LNCAP (cell line): ENCODE results near the gene CLSTN2.

Experiments used
- TF ChIP-seq, protein P1 (sequence below): fragments of 450-650 bp; IDR thresholded peaks from 2 replicates; pipeline ENCODE4 v1.5.1; 2017; ENCODE audit warnings: mild to moderate bottlenecking

CLSTN2 gene

DNA sequence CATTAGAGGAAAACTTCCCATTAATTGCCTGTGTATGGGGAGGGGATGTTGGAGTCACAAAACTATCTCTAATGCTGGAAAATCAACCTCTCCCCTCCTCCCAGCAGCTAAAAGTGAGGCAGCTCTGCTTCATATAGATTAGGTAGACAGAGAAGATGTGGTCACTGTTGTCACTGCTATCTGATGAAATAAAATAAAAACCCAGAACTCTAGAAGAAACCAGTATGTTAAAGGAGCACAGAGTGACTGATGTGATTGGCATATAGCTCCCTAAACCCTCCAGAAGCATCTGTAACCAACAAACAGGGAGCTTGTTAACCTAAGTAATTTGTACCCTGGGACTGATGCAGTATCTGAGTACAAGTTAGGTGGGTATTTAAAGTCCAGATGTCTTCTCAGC lies 531.0 kb downstream of the CLSTN2 start:
- TF ChIP-seq, protein P1, sequence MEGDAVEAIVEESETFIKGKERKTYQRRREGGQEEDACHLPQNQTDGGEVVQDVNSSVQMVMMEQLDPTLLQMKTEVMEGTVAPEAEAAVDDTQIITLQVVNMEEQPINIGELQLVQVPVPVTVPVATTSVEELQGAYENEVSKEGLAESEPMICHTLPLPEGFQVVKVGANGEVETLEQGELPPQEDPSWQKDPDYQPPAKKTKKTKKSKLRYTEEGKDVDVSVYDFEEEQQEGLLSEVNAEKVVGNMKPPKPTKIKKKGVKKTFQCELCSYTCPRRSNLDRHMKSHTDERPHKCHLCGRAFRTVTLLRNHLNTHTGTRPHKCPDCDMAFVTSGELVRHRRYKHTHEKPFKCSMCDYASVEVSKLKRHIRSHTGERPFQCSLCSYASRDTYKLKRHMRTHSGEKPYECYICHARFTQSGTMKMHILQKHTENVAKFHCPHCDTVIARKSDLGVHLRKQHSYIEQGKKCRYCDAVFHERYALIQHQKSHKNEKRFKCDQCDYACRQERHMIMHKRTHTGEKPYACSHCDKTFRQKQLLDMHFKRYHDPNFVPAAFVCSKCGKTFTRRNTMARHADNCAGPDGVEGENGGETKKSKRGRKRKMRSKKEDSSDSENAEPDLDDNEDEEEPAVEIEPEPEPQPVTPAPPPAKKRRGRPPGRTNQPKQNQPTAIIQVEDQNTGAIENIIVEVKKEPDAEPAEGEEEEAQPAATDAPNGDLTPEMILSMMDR: no peak

DNA sequence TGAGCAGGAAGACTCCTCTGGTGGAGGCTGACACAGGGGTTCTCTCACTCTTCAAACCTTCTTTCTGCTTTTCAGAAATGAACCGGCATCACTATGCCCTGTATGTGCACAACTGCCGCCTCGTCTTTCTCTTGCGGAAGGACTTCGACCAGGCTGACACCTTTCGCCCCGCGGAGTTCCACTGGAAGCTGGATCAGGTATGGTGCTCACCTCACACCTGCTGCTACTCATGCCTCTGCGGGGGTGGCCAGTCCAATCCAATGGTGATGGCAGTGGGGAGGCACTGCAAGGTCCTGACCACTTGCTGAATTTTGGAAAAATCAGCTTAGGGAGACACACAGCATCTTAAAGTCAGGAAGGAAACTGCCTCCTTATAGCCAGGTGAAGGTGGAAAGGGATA lies 531.5 kb downstream of the CLSTN2 start:
- TF ChIP-seq, protein P1: no peak

DNA sequence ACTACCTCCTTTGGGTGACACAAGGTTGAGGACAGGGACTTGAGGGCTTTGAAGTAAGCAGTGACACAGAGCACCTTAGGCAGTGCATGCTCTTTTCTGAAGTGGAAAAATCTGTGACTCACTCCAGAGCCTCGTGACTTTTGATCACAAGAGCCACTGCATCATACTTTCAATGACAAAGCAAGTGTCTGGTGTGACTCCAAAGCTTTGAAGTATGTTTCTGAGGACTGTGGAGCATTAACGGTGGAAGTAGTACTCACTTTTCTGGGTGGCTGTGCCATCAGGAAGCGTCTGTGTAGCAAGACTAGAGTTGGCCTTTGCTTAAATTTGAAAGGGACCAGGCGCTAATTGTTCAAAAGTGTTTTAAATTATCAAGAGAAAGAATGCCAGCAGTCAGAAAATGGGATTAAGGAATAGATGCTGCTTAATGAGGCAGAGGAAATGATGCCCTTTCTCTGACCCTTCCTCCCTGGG lies 532.2 kb downstream of the CLSTN2 start:
- TF ChIP-seq, protein P1: no peak

DNA sequence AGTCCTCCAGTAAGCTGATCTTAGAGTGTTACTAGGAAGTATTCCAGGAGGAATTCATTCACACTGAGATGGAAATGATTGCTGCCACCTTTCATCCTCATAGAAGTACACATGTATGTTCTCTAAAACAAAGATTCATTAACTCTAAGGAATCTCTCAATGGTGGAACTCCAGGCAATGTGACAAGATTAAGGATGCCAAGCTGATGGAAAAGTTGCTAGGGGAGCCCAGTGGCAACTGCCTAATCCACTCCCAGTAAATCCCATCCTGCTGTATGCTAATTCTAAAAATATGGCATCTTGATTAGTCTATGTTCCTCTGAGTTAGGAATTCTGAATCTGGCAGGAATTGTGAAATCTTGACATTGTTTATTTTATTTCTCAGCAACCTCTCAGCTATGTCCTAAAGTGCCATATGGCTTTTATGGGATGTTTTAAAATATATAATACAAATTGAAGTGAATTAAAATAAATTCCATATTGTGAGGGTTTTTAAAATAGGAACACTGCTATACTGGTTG lies 532.9 kb downstream of the CLSTN2 start:
- TF ChIP-seq, protein P1: no peak

DNA sequence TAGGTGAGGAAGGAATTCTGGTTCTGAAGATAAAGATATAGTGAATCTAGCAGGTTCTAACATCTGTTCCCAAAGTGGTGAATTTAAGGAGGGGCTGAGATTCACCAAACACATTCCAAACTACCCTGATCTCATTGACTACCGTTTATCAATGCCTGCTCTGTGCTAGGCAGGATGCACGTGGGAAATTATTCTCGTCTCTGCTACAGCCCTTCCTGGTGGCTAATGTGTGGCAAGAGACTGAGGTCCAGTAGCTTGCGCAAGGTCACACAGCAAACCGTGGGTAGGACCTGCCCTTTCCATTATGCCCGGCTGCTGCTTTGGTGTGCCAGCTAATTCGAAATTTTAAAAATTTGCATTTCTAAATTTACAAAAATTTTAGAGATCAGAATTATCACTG lies 533.4 kb downstream of the CLSTN2 start:
- TF ChIP-seq, protein P1: no peak

DNA sequence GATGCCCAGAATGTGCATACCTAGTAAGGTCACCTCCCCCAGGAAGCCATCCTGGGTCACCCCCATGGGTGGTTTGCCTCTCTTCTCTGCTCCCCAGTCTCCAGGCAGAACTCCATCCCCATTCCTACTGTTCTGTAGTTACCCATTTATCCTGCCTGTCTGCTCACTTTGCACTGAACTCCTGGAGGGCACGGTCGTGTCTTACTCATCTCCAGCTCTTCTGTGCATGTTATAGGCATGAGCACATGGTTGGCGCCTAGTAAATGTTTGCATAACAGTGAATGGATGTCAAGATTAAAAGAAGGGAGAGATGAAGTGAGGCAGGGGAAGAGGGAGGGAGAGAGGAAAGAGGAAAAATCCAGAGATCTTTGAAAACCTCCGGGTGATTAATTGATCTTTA lies 534.5 kb downstream of the CLSTN2 start:
- TF ChIP-seq, protein P1: no peak

DNA sequence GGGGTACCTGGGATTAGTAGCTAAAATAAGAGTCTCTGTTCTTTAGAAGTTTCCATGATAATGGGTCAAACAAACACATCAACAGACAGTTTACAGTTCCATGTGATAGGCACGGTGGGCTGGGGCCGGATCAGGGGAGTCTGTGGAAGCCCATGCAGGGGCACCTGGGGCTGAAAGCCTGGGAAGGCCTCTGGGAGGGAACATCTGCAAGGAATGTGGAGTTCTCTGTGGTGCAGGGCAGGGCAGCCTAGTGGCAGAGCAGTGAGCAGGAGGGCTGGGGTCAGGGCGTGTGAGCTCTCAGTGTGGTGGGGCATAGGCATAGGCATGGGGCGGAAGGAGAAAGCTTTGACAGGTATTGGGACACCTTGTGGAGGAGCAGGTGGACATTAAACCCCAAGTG lies 535.2 kb downstream of the CLSTN2 start:
- TF ChIP-seq, protein P1: no peak

DNA sequence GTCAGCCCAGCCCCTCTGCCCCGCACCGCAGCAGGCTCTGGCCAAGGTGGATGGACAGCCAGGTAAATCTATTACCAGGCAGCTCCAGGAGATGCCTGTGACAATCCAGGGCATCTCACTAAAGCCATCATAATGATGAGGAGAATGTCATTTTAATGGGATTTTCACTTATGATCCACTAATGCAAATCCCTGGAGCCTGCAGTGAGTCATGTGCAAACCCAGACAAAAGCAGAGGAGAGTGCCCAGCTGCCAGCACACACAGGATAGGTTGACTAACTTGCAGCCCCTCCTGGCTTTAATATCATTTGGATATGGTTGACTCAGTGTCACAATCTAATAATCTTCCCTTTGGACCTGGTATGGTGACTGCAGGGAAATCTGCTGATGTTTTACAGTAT lies 536.0 kb downstream of the CLSTN2 start:
- TF ChIP-seq, protein P1: no peak
